ENCODE results near the gene DPP4. TPM values are rescaled to one million over a fixed set of nuclear protein-coding genes. Genes with fewer than 3 reads are reported as not detected.

Gene DPP4
- polyA plus RNA-seq, 2 of the 4 experiments (the other 2 are of a cell fraction), result 0.17 to 0.27 TPM

- H3K9me3 ChIP-seq, result no peaks in the 10 kb centered on the region
- FAIRE-seq (no peak), DNase-seq (ENCODE audit: low read depth in 1 of 2, low spot score in 1 of 2) (no peak), ATAC-seq (no peak)
- CTCF ChIA-PET, result no interaction called here
- no peak overlapping the region for H3K4me2 ChIP-seq
- no peak overlapping the region for H3K27ac ChIP-seq
- POLR2A ChIA-PET, result no interaction called here
- H3K4me1 ChIP-seq, result no peaks in the 10 kb centered on the region
- no peak overlapping the region for H3K4me3 ChIP-seq
- no peak for TF ChIP-seq CTCF (IDR thresholded peaks at IDR 0.05)
- TF ChIP-seq HES2 (IDR thresholded peaks at IDR 0.05), result no peak
- TF ChIP-seq POLR2AphosphoS2 (conservative IDR thresholded peaks at IDR 0.05; ENCODE audit: low read length), result no peak
- TF ChIP-seq FOSB (CRISPR knock-in tag; IDR thresholded peaks at IDR 0.05), result no peak
- TF ChIP-seq ATOH8 (CRISPR knock-in tag; IDR thresholded peaks at IDR 0.05; ENCODE audit: low read depth), result no peak
- no peak for TF ChIP-seq TP53 (CRISPR knock-in tag; IDR thresholded peaks at IDR 0.05)
- TF ChIP-seq MYC (IDR thresholded peaks at IDR 0.05; ENCODE audit: borderline replicate concordance, low read length), result no peak
- TF ChIP-seq RCOR1 (IDR thresholded peaks at IDR 0.05; ENCODE audit: low read depth, low read length), result no peak
- no peak for TF ChIP-seq ZNF302 (CRISPR knock-in tag; IDR thresholded peaks at IDR 0.05)
- no peak for TF ChIP-seq HEYL (CRISPR knock-in tag; IDR thresholded peaks at IDR 0.05)
- no peak for TF ChIP-seq FOSL2 (IDR thresholded peaks at IDR 0.05)
- no peak for TF ChIP-seq FOSL2 (CRISPR knock-in tag; IDR thresholded peaks at IDR 0.05)
- TF ChIP-seq CEBPB (IDR thresholded peaks at IDR 0.05), result no peak
- TF ChIP-seq GATA3 (IDR thresholded peaks at IDR 0.05; ENCODE audit: borderline replicate concordance), result no peak
- TF ChIP-seq HOXB13 (CRISPR knock-in tag; IDR thresholded peaks at IDR 0.05; ENCODE audit: low read depth), result no peak
- TF ChIP-seq PBX3 (IDR thresholded peaks at IDR 0.05), result no peak
- TF ChIP-seq CHD4 (IDR thresholded peaks at IDR 0.05; ENCODE audit: borderline replicate concordance), result no peak
- no peak for TF ChIP-seq NPAS2 (CRISPR knock-in tag; IDR thresholded peaks at IDR 0.05; ENCODE audit: borderline replicate concordance)
Measured at GRCh38 chr2:162006337-162006736, 67.7 kb downstream of the DPP4 start.

GRCh38 chr2:162004031-162004430 lies 70.0 kb downstream of the DPP4 start:
- no peak for TF ChIP-seq NPAS2 (CRISPR knock-in tag; IDR thresholded peaks at IDR 0.05; ENCODE audit: borderline replicate concordance)
- no peak for TF ChIP-seq MAZ (IDR thresholded peaks at IDR 0.05; ENCODE audit: borderline replicate concordance, low read depth, low read length)
- no peak for TF ChIP-seq TP53 (CRISPR knock-in tag; IDR thresholded peaks at IDR 0.05)
- no peak for TF ChIP-seq MAFK (IDR thresholded peaks at IDR 0.05; ENCODE audit: partially characterized antibody)
- no peak for TF ChIP-seq EHF (CRISPR knock-in tag; IDR thresholded peaks at IDR 0.05)
- no peak for TF ChIP-seq RNF2 (IDR thresholded peaks at IDR 0.05; ENCODE audit: borderline replicate concordance, low read depth)
- no peak for TF ChIP-seq GATA3 (IDR thresholded peaks at IDR 0.05; ENCODE audit: borderline replicate concordance)
- no peak for TF ChIP-seq HES2 (IDR thresholded peaks at IDR 0.05)
- TF ChIP-seq SMC3 (IDR thresholded peaks at IDR 0.05), result no peak
- no peak for TF ChIP-seq HOXA7 (CRISPR knock-in tag; IDR thresholded peaks at IDR 0.05)
- TF ChIP-seq EHMT2 (IDR thresholded peaks at IDR 0.05; ENCODE audit: low read depth), result no peak
- 25% methylated on average over 3 of the region's 3 CpGs for WGBS (ENCODE audit: missing lambda C conversion rate)
- FAIRE-seq (no peak), ATAC-seq (no peak), DNase-seq (ENCODE audit: low read depth in 1 of 2, low spot score in 1 of 2) (no peak)
- H3K4me2 ChIP-seq, result no peak overlapping the region
- no peak overlapping the region for H3K27ac ChIP-seq
- no peak overlapping the region for H3K4me3 ChIP-seq
- H3K4me1 ChIP-seq, result no peaks in the 10 kb centered on the region
- POLR2A ChIA-PET, result no interaction called here
- H3K9me3 ChIP-seq, result no peaks in the 10 kb centered on the region
- CTCF ChIA-PET, result interaction anchor here (1.9 kb wide), 1 partner anchor 121 kb away, joined by 6 read pairs; no protein-coding TSS in a partner anchor
